Gastroesophageal sphincter (tissue), 4 donors: Measurements from ENCODE around the gene DGKE. TPM values are rescaled to one million over a fixed set of nuclear protein-coding genes. Genes with fewer than 3 reads are reported as not detected.

Experiments used
- ATAC-seq: fragments of 150-250 bp; one replicate; pipeline ENCODE4 v1.9.1; 2016; ENCODE audit warnings: mild to moderate bottlenecking, moderate library complexity
- H3K27ac ChIP-seq, 4 donors: fragments of 200-600 bp; sonication (generic) in 3 of 4; 1 replicate in 3 of 4; 2 replicates in 1 of 4; pipeline ENCODE4 v1.5.1; 2016 to 2019
- H3K27me3 ChIP-seq: fragments of 200-600 bp; sonication (generic); one replicate; pipeline ENCODE4 v1.5.1; 2019
- H3K36me3 ChIP-seq, 2 donors: fragments of 200-600 bp; sonication (generic); one replicate each; pipeline ENCODE4 v1.5.1; 2019; ENCODE audit warnings: control low read depth in 1 of 2
- H3K4me1 ChIP-seq, 3 donors: fragments of 200-600 bp; sonication (generic); 1 replicate in 2 of 3; 2 replicates in 1 of 3; pipeline ENCODE4 v1.5.1; 2016 to 2019; ENCODE audit warnings: control low read depth in 2 of 3
- H3K4me3 ChIP-seq, 2 donors: fragments of 200-600 bp; sonication (generic); one replicate each; pipeline ENCODE4 v1.5.1; 2019; ENCODE audit warnings: mild to moderate bottlenecking in 1 of 2, moderate library complexity in 1 of 2
- H3K9me3 ChIP-seq, 3 donors: fragments of 200-600 bp; sonication (generic); one replicate each; pipeline ENCODE4 v1.5.1; 2017 to 2019; ENCODE audit warnings: control low read depth in 2 of 3
- CTCF ChIP-seq, 4 experiments: fragments of 200-600 bp in 2 of 4; fragments of 450-650 bp in 2 of 4; sonication (generic) in 1 of 4; IDR thresholded peaks; one replicate each; pipeline ENCODE4 v1.5.1; 2017 to 2019; ENCODE audit warnings: antibody characterized with exemption in 4 of 4, mild to moderate bottlenecking in 2 of 4, moderate library complexity in 2 of 4
- EP300 ChIP-seq: sonication (generic); formaldehyde crosslinking; IDR thresholded peaks from one replicate; pipeline ENCODE4 v1.6.1; 2017; ENCODE audit warnings: antibody characterized with exemption, mild to moderate bottlenecking
- POLR2A ChIP-seq, 2 donors: fragments of 450-650 bp; IDR thresholded peaks; one replicate each; pipeline ENCODE4 v1.6.1; 2017; ENCODE audit warnings: antibody characterized with exemption in 2 of 2, mild to moderate bottlenecking in 2 of 2, moderate library complexity in 1 of 2
- POLR2AphosphoS5 ChIP-seq: sonication (generic); formaldehyde crosslinking; IDR thresholded peaks from one replicate; pipeline ENCODE4 v1.6.1; 2017; ENCODE audit warnings: antibody characterized with exemption
- WGBS, 2 donors: methylation state at CpG; one replicate each; pipeline ENCODE4 v1.1.5; 2018; ENCODE audit warnings: low coverage in 1 of 2; 5-methylcytosine and 5-hydroxymethylcytosine counted together
- total RNA-seq, 4 donors: library from RNA; depleted of rRNA; stranded (reverse); fragments of >200 nt; gene quantifications; one replicate each; pipeline ENCODE4 v1.1.0, GENCODE V29; 2016

The DGKE gene
- total RNA-seq, 4 donors from 2014 or later, result 8.4 to 12.5 (median 9.7) TPM

- peaks cover 0 to 12% (median 4%) of the 10 kb centered on the region in 3 donors for H3K4me1 ChIP-seq
- H3K4me3 ChIP-seq, result no peak overlapping the region
- peaks cover 0 to 7% of the 10 kb centered on the region in 2 donors for H3K36me3 ChIP-seq
- no peak overlapping the region for H3K27ac ChIP-seq
- TF ChIP-seq CTCF (IDR thresholded peaks at IDR 0.05), result no peak
- no peak for TF ChIP-seq POLR2A (IDR thresholded peaks at IDR 0.05)
- TF ChIP-seq EP300, result no peak
- no peak for TF ChIP-seq POLR2AphosphoS5
- H3K27me3 ChIP-seq, result no peaks in the 10 kb centered on the region
- 69% methylated on average over 2 of the region's 2 CpGs; no CpG with 5 or more reads in 1 of the 2 donors for WGBS, 2 donors
- no peaks in the 10 kb centered on the region for H3K9me3 ChIP-seq
- ATAC-seq, result no peak
These were observed 10.1 kb upstream of the DGKE start for GRCh38 chr17:56823848-56824247.

DNA sequence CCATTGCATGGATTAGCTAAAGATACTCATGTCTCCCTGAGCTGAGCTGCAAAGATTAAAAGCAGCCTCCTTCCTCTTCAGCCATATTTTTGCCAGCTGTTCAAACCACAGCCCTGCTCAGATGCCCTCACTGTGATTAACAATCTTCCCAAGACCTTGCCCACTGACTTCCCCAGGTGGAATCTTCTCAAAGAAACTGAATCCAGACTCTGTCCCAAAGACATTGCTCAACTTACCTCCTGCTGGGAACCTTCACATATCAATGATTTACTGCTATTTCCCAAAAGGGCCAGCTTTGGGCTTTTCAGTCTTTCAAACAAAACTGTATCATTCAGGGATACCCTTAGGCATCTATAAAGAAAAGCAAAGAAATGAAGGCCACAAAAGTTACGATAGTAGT, 9.4 kb upstream of the DGKE start:
- Histone ChIP-seq H3K9me3 (no peaks in the 10 kb centered on the region), H3K27me3 (no peaks in the 10 kb centered on the region), H3K27ac (no peak overlapping the region), H3K36me3 (peaks cover 0 to 7% of the 10 kb centered on the region in 2 donors), H3K4me3 (no peak overlapping the region), H3K4me1 (peaks cover 0 to 8% (median under 1%) of the 10 kb centered on the region in 3 donors)
- no peak for TF ChIP-seq EP300
- TF ChIP-seq POLR2A (IDR thresholded peaks at IDR 0.05), result no peak
- TF ChIP-seq CTCF (IDR thresholded peaks at IDR 0.05), result no peak
- no peak for TF ChIP-seq POLR2AphosphoS5
- WGBS, 2 donors, result 100% methylated on average over 1 of the region's 1 CpG; no CpG with 5 or more reads in 1 of the 2 donors
- no peak for ATAC-seq

- H3K27me3 ChIP-seq, result no peaks in the 10 kb centered on the region
- no peak for ATAC-seq
- 92 to 100% methylated on average over 3 to 4 of the region's 4 CpGs for WGBS, 2 donors
- no peak overlapping the region for H3K4me3 ChIP-seq
- TF ChIP-seq POLR2AphosphoS5 (no peak), POLR2A (IDR thresholded peaks at IDR 0.05) (no peak), CTCF (IDR thresholded peaks at IDR 0.05) (no peak), EP300 (no peak)
- H3K36me3 ChIP-seq, result peaks cover 0 to 7% of the 10 kb centered on the region in 2 donors
- H3K9me3 ChIP-seq, result no peaks in the 10 kb centered on the region
- H3K27ac ChIP-seq, result no peak overlapping the region
- peaks cover 0 to 12% (median under 1%) of the 10 kb centered on the region in 3 donors for H3K4me1 ChIP-seq
These were observed 7.1 kb upstream of the DGKE start for GRCh38 chr17:56826611-56827414.

- Histone ChIP-seq H3K36me3 (peaks cover 0 to 4% of the 10 kb centered on the region in 2 donors), H3K4me3 (no peak overlapping the region), H3K27ac (no peak overlapping the region), H3K4me1 (peaks cover 0 to 42% (median 8%) of the 10 kb centered on the region in 3 donors), H3K27me3 (no peaks in the 10 kb centered on the region), H3K9me3 (no peaks in the 10 kb centered on the region)
- 80 to 88% methylated on average over 3 to 7 of the region's 7 CpGs for WGBS, 2 donors
- TF ChIP-seq CTCF (IDR thresholded peaks at IDR 0.05) (no peak), POLR2AphosphoS5 (no peak), EP300 (no peak), POLR2A (IDR thresholded peaks at IDR 0.05) (no peak)
- ATAC-seq, result no peak
These were observed 3.1 kb upstream of the DGKE start for GRCh38 chr17:56830726-56831368.
